ENCODE measurements around the gene PLA2G4B.
"Not testable (repeated sequence)": the region's sequence is repeated elsewhere in the genome, so short reads cannot be mapped to it uniquely, and the experiment has no call there.

Gene PLA2G4B

DNA sequence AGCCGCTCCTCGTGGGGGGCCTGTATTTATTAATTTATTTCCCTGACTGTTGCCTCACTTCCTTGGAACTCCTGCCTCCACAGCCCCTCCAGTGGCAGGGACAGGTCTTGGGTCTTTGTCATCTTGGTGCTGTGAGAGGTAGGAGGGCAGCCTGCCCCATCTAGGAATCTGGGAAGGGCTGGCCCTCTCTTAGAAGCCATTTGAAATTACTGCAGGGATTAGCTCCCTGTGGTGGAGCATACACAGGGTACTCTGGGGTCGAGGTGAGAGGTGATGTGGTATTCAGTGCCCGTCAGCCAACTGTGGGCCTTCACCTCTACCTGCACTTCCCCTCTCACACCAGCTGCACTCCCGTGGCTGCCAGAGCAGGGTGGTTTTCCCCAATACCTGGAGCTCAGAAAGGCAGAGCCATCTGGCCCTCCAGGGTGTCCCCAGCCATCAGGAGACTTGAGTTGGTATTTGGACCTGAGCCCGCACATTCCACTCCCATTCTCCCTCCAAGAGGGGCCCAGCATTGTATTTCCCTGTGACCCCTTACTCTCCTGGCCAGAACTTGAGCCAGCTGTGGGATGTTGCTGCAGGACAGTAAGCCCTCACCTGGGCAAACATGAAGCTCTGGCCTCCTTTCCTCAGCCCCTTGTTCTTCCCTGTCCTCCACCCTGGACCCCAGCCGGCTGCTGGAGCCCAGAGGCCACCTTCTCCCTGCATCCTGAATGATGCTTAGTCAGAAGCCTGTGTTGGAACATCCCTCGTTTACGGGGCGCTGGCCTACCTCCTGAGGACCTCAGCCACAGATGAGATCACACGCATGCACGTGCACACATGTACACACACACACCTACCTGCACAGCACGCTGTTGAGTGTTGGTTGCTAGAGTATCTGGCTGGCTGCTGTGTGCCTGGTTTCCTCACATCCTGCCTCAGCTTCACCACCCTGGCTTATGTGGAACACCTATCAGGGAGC is 12.8 kb upstream of the PLA2G4B start:
- no peak for DNase-seq (ENCODE audit: low spot score)

DNA sequence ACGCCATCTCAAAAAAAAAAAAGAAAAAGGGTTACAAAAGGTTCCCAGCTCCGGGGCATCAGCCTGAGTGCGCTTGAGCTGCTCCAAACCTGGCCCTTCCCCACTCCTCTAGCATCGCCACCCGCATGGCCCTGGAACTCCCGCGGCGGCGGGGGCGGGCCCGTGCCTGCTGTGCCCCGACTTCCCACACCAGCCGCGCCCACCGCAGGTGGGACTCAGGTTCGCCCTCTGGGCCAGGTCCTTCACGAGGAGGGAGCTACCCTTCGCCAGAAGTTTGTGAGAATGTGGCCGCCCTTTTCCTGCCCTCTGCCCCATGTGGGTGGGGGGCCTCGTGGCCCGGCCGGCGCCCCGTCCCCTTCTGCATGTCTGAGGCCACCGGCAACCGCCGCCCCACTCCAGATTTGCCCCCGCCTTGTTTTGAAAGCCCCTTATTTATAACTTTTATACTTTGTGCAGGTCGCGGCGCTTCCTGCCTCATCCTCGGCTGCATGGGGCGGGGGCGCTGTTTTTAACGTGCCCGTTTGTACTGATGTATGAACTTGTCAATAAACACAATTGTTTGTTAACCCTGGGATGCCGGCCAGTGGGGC is 11.3 kb upstream of the PLA2G4B start:
- DNase-seq (ENCODE audit: low spot score): no peak

DNA sequence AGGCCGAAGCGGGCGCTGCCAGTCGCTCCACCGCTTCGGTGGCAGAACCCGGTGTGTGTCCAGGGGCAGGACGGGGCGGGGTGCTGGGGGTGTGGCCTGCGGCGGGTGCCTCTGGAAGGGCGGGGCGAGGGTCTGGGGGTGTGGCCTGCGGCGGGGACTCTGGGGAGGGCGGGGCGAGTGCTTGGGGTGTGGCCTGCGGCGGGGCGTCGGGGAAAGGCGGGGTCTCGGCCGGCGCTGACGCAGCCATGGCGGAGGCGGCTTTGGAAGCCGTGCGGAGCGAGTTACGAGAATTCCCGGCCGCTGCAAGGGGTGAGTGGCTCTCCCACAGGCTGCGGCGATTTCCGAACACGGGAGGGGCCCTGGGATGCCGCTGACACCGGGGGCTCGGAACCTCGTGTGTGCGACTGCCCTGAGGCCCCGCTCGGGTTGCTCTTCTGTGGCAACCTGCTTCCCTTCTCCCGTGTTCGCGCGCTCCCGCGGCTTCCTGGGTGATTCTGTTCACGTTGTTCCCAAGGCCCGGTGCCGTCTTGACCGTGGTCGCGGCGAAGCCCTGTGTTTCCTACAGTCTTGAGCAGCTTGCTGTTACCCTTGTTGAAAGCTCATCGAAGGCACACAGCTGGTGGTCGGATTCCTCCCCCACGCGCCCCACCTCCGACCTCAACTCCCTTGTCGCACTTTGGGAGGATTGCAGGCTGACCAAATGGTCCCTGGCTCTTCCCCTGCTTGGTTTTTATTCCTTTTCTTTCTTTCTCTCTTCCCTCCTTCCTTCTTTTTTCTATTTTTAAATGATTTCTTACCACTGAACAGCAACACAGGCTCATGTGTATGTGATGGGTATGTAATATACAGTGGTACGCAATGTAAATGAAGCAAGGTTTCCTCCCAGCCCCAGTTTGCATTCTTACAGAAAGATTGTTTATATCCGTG is 10.5 kb upstream of the PLA2G4B start, which contains the start of gene JMJD7:
JMJD7 (plus strand) TSS at position 213 of the 927 bp plus-strand sequence; CDS start at position 246, 33 bp downstream.
- peak; percentile 97 for DNase-seq (ENCODE audit: low spot score)

- no peak for DNase-seq (ENCODE audit: low spot score)
These were observed 9.9 kb upstream of the PLA2G4B start for GRCh38 chr15:41828807-41829141.

- DNase-seq (ENCODE audit: low spot score): no peak
These were observed 8.5 kb upstream of the PLA2G4B start for GRCh38 chr15:41829959-41830646.

- not testable (repeated sequence) for DNase-seq (ENCODE audit: low spot score)
These were observed 7.4 kb upstream of the PLA2G4B start for GRCh38 chr15:41831291-41831690.

GRCh38 chr15:41832208-41832607 is 6.4 kb upstream of the PLA2G4B start:
- DNase-seq (ENCODE audit: low spot score): no peak

DNA sequence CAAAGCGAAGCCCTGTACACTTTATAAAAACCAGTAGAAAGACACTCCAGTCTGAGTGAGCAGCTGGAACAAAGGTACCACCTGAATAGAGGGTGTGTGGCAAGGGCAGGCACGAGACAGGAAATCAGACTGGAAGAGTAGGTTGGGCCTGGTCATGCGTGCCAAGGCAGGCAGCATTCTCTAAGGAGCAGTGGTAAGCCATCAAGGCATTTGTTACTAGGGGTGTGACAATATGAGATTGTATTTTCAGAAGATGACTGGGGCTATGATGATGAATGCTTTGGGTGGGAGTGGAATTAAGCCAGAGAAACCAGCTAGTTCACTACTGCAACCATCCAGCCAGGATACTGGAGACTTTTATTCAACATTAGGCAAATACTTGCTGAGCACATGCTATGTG is 5.8 kb upstream of the PLA2G4B start:
- no peak for DNase-seq (ENCODE audit: low spot score)

DNA sequence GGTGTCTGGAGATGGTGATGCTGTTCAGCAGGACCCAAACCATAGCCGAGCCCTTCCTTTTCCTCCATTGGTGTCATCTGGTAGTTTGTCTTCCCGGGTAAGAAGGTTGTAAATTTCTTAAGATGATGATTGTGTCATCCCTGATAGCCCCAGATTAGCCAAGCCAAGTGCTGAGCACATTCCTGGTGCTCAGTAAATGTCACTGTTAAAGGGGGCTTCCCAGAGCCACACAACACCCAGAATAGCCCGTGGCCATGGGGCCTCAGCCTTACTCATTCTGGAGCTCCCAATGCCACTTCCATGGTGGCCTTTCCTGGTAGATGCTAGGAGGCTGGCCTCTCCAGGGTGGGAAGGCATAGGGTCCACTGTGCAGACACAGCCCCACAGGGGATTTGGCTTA is 4.6 kb upstream of the PLA2G4B start:
- no peak for DNase-seq (ENCODE audit: low spot score)

GRCh38 chr15:41836073-41836472 is 2.6 kb upstream of the PLA2G4B start:
- no peak for DNase-seq (ENCODE audit: low spot score)

DNA sequence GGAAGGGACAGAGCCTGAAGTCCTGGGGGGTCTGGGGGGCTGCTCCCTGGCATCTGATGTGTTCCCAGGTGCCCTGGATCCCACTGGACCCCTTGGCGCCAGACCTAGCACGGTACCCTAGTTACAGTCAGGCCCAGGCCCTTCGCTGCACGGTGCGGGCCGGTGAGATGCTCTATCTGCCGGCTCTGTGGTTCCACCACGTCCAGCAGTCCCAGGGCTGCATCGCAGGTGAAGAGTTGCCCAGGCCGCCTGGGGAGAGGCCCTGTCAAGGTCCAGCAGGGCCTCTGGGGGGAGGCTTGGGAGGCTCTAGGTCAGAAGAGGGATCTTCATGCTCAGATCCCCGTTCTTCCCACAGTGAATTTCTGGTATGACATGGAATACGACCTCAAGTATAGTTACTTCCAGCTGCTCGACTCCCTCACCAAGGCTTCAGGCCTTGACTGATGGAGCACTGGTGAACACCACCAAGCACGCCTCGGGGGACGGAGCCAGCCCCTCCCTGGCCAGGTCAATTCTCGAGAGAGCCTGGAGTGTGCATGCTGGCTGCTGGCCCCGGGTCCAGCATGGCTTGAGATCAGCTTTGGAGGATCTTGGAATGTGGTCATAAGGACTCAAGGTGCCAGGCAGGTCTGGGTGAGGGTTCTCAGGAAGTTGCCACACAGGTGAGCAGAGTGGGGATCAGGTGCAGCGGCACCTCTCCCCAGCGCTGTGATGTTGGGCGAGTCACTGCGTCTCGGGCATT is 1.8 kb upstream of the PLA2G4B start:
- DNase-seq (ENCODE audit: low spot score): no peak

GRCh38 chr15:41839781-41840491 is 1.3 kb downstream of the PLA2G4B start:
- DNase-seq (ENCODE audit: low spot score): no peak

DNA sequence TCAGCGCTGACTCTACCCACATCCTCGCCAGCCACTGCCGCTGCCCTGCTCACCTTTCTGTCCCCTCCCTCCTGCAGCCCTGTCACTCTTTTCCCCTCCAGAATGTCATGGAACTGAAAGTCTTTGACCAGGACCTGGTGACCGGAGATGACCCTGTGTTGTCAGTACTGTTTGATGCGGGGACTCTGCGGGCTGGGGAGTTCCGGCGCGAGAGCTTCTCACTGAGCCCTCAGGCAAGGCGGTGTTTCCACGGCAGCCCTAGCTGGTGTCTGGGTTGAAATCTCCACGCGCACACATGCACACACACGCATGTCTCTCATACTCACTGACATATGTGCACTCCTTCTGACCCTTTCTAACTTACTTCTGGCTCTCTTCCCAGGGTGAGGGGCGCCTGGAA is 2.0 kb downstream of the PLA2G4B start:
- DNase-seq (ENCODE audit: low spot score): no peak

DNA sequence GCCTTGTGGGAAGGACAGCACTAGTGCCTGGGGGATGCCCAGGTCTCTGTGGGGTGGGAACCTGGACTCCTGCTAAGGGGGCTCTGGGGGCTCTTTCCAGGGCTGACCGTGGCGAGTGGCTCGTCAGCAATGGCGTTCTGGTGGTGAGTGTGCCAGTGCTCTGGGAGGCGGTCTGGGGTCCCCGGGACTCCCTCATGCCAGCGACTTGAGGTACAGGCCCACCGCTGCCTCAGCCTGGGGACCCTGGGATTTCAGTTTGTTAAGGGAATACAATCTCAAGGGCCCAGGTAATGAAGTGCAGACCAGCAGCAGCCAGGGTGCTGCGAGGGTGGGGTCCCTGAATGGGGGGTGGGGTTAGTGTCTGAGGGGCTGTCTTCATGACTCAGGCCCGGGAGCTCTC is 2.5 kb downstream of the PLA2G4B start:
- no peak for DNase-seq (ENCODE audit: low spot score)

DNA sequence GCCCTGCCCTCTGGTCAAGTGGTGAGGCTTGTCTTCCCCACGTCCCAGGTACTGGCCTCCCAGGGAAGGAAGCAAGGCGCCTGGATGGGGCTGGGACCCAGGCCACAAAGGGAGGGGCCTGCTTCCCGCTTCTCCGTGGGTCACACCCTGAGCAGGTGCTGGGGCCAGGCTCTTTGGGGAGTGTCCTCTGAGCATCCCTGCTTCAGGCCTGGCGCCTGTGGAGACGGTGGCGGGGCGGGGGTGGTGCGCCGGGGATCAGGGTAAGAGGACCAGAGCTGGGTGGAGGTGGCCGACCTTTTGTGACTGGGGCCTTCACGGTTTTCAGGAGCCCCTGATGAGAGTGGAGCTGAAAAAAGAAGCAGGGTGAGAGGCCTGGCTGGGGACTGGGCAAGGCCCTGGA is 3.6 kb downstream of the PLA2G4B start:
- DNase-seq (ENCODE audit: low spot score): no peak

- DNase-seq (ENCODE audit: low spot score): no peak
These were observed 4.9 kb downstream of the PLA2G4B start for GRCh38 chr15:41843571-41843970.

- no peak for DNase-seq (ENCODE audit: low spot score)
These were observed 6.2 kb downstream of the PLA2G4B start for GRCh38 chr15:41844814-41845213.

DNA sequence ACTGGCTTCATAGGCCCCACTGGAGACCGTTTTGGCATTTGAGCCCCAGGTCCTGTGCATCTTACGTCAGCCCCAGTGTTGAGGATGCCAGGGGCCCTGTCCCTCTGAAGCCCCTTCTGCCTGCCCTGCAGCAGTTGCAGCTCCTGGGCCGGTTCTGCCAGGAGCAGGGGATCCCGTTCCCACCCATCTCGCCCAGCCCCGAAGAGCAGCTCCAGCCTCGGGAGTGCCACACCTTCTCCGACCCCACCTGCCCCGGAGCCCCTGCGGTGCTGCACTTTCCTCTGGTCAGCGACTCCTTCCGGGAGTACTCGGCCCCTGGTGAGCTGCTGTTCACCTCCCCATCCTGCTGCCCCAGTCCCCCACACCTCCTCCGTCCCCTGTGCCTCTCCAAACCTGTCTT is 8.6 kb downstream of the PLA2G4B start:
- no peak for DNase-seq (ENCODE audit: low spot score)

DNA sequence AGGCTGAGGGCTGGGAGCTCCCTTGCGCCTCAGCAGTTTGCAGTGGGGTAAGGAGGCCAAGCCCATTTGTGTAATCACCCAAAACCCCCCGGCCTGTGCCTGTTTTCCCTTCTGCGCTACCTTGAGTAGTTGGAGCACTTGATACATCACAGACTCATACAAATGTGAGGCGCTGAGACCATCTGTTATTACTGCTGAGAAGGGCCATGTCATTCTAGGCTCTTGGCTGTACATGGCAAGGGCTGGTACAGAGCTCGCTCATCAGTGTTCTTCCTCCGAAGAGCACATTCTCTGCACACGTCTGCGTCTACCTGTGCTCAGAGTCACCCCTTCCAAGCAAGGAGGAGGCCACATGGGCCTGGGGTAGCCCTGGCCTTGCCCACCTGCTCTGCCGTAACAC is 9.3 kb downstream of the PLA2G4B start:
- no peak for DNase-seq (ENCODE audit: low spot score)

DNA sequence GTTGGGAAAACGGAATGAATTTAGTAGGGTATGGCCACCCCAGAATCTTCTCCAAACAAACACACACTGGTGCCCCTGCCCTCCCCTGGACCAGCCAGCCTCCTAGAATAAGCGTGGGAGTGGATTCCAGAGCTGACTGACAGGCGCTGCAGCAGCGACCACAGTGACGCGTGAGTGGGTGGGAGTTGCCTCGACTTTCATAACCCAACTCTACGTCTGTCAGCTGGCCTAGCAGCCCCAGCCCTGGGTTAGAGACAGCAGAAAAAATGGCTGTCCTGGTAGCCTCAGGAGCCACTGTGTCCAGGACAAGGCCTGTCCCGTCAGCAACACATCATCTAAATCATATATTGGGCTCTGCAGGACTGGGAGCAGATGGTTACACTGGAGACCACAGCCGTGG is 10.0 kb downstream of the PLA2G4B start:
- DNase-seq (ENCODE audit: low spot score): no peak

DNA sequence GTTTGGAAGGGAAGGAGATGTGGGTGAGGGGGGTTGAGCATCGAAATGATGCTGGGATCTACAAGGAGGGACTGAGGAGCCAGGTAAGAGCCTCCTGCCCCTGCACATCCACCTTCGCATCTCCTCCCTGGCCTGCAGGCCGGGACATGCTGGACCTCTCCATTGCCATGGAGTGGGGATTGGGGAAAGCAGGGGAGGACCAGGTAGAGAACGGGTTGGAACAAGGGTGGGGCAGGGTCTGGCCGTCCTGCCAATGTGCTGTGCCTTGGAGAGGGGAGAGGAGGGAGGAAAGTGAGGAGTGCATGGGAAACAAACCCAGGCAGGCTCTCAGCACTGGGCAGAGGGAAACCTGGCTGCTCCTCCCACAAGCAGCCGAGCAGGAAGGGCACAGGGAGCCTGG is 10.6 kb downstream of the PLA2G4B start:
- no peak for DNase-seq (ENCODE audit: low spot score)
